OCI-M2 (cell line): ENCODE data around the gene PEX16.
"Not testable (repeated sequence)": the region's sequence is repeated elsewhere in the genome, so short reads cannot be mapped to it uniquely, and the experiment has no call there.

ENCODE experiments used
- DNase-seq: peaks from one replicate; lab custom pipeline; 2025; ENCODE audit not compliant: unreplicated experiment; lab: John Stamatoyannopoulos, UW

Gene PEX16

GRCh38 chr11:45918962-45919675 is 1.4 kb upstream of the PEX16 start:
- no peak for DNase-seq

GRCh38 chr11:45918331-45918941 is 759 bp upstream of the PEX16 start:
- peak; percentile 13 for DNase-seq

GRCh38 chr11:45917286-45917622 is 423 bp downstream of the PEX16 start:
- no peak for DNase-seq

GRCh38 chr11:45915446-45915845 is 2.2 kb downstream of the PEX16 start:
- DNase-seq: no peak

GRCh38 chr11:45913942-45914635 is 3.6 kb downstream of the PEX16 start:
- no peak for DNase-seq

GRCh38 chr11:45913514-45913913 is 4.2 kb downstream of the PEX16 start:
- DNase-seq: no peak

- DNase-seq: no peak
Measured at GRCh38 chr11:45910623-45911022, 7.1 kb downstream of the PEX16 start.

GRCh38 chr11:45909594-45910475 is 7.8 kb downstream of the PEX16 start:
- no peak for DNase-seq

- DNase-seq: no peak
Measured at GRCh38 chr11:45907911-45908370, 9.7 kb downstream of the PEX16 start.

GRCh38 chr11:45906965-45907611 is 10.6 kb downstream of the PEX16 start, which contains the start of gene FREY1:
TSS of gene FREY1 (minus strand) at chr11:45907271. CDS start at chr11:45907245, 26 bp downstream.
- DNase-seq: no peak

- DNase-seq: no peak
Measured at GRCh38 chr11:45906096-45906682, 11.5 kb downstream of the PEX16 start.

GRCh38 chr11:45905576-45905975 is 12.1 kb downstream of the PEX16 start:
- not testable (repeated sequence) for DNase-seq

GRCh38 chr11:45905095-45905494 is 12.6 kb downstream of the PEX16 start:
- DNase-seq: no peak

- no peak for DNase-seq
Measured at GRCh38 chr11:45904309-45904915, 13.3 kb downstream of the PEX16 start.

- DNase-seq: no peak
Measured at GRCh38 chr11:45902452-45903380, 15.0 kb downstream of the PEX16 start.

GRCh38 chr11:45901626-45902025 is 16.1 kb downstream of the PEX16 start:
- DNase-seq: no peak

GRCh38 chr11:45900916-45901617 is 16.6 kb downstream of the PEX16 start:
- DNase-seq: no peak

- DNase-seq: not testable (repeated sequence)
Measured at GRCh38 chr11:45900175-45900800, 17.4 kb downstream of the PEX16 start.
